GM15510 (cell line): ENCODE data around the gene ATN1.

Source experiments
- POLR2A ChIP-seq: IDR thresholded peaks from 3 replicates; pipeline ENCODE4 v1.6.1; 2011; ENCODE audit warnings: borderline replicate concordance; ENCODE audit not compliant: insufficient read length; ENCODE audit errors: extremely low read depth

Gene ATN1

GRCh38 chr12:6980075-6980474 lies 52.3 kb downstream of the ATN1 start:
- no peak for TF ChIP-seq POLR2A

- TF ChIP-seq POLR2A = no peak
These were observed 53.0 kb downstream of the ATN1 start for GRCh38 chr12:6980740-6981139.

DNA sequence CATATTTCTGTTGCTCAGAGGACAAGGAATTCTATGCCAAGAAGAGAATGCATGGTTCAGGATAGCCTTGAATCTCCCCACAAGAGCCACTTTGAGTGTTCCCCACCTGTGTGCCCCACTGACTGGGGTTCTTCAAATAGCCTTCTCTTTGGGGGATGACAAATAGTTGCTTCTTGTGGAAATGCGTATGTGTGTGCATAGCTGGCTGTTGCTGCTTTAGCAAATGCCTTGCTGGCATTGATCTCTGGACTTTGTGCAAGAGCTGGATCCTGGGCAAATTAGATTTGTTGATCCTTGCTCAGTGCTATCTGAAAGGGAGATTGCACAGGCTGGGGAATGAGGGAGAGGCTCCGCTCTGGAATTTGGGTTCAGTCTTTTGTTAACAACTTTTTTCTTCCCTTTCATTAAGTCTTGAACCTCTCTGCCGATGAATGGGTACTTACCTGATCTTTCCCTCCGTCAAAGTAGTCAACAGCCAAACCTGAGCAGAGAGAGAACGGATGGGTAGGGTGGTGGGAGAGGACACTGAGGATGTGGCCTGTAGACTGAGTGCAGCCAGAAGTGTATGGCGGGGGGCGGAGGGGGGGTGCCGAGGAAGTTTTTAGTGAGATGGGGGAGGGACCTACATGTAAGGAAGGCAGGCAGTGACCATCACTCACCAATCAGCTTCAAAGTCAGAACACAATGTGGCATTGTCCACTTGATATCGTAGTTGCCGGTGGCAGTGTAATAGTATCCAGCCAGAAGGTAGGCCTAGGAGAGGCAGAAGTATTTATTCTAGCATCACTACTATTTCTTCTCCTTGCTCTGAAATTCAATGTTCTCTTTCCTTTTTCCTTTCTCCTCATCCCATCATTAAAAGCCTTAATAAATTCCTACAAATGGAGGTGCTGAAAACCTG lies 53.6 kb downstream of the ATN1 start:
- no peak for TF ChIP-seq POLR2A

GRCh38 chr12:6982532-6982931 lies 54.8 kb downstream of the ATN1 start:
- no peak for TF ChIP-seq POLR2A

DNA sequence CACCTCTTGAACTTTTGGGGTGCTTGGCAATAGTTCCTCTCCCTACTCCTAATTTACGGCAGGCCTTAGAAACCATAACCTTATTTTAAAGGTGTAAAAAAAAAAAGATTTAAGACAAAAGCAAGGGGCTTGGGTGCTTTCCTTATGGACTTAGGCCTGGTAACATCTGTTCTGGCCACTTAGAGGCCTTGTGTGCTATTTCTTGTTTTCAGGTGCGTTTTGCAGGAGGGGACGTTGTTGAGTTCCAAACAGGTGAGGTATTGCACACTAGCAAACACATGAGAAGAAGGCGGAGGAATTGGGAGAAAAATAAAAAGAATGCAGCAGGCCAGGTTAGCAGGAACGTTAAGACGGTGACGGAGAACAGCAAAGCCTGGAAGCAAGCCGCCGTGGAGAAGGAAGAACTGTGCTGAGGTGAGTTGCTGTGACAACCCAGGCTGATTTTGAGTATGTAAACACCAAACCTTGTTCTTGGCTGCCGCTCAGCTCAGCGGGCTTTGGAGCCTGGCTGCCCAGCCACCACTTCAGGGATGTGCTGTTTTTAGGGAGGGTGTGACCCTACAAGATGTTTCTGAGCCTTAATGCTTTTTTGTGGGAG lies 60.3 kb downstream of the ATN1 start:
- TF ChIP-seq POLR2A = no peak
